NT2/D1 (cell line): ENCODE data around the gene ALDH1B1.

Source experiments
- DNase-seq: peaks from one replicate; pipeline ENCODE4 v3.0.0-alpha.2; 2011; ENCODE audit warnings: low read depth, low spot score
- H3K27me3 ChIP-seq: 2 replicates; pipeline ENCODE4 v1.6.0; 2011; ENCODE audit warnings: mild to moderate bottlenecking; ENCODE audit not compliant: insufficient read length, insufficient read depth
- H3K36me3 ChIP-seq: 2 replicates; pipeline ENCODE4 v1.6.1; 2011; ENCODE audit warnings: mild to moderate bottlenecking, low read length, mixed read lengths; ENCODE audit not compliant: insufficient read depth, insufficient read length
- H3K4me1 ChIP-seq: 2 replicates; pipeline ENCODE4 v1.5.1; 2011; ENCODE audit not compliant: insufficient read depth, insufficient read length
- H3K4me3 ChIP-seq: 2 replicates; pipeline ENCODE4 v1.5.1; 2011; ENCODE audit warnings: low read depth; ENCODE audit not compliant: insufficient read length
- H3K9ac ChIP-seq: 2 replicates; pipeline ENCODE4 v1.6.0; 2011; ENCODE audit warnings: low read depth; ENCODE audit not compliant: insufficient read length
- H3K9me3 ChIP-seq: 2 replicates; pipeline ENCODE4 v1.5.1; 2011; ENCODE audit warnings: mild to moderate bottlenecking, low read length; ENCODE audit not compliant: insufficient read depth
- SUZ12 ChIP-seq: IDR thresholded peaks from 2 replicates; pipeline ENCODE4 v1.6.1; 2011; ENCODE audit not compliant: insufficient read length, insufficient read depth; ENCODE audit errors: extremely low read depth
- YY1 ChIP-seq: IDR thresholded peaks from 2 replicates; pipeline ENCODE4 v1.6.1; 2011; ENCODE audit not compliant: insufficient read length, insufficient read depth
- ZNF274 ChIP-seq: IDR thresholded peaks from 2 replicates; pipeline ENCODE4 v1.6.1; 2011; ENCODE audit warnings: mild to moderate bottlenecking, low read depth, low read length

ALDH1B1 gene

GRCh38 chr9:38439291-38439915, 46.9 kb downstream of the ALDH1B1 start:
- H3K9me3 ChIP-seq, result peaks cover 12% of the 10 kb centered on the region; the same call in 1 of the 2 replicates
- TF ChIP-seq ZNF274, result no peak
- TF ChIP-seq YY1, result no peak
- TF ChIP-seq SUZ12, result no peak
- H3K27me3 ChIP-seq, result no peaks in the 10 kb centered on the region
- H3K4me3 ChIP-seq, result no peak overlapping the region
- no peak overlapping the region for H3K9ac ChIP-seq
- DNase-seq, result no peak
- no peaks in the 10 kb centered on the region for H3K36me3 ChIP-seq
- H3K4me1 ChIP-seq, result no peaks in the 10 kb centered on the region

- Histone ChIP-seq H3K4me1 (no peaks in the 10 kb centered on the region), H3K9ac (no peak overlapping the region), H3K9me3 (peaks cover 12% of the 10 kb centered on the region; the same call in 1 of the 2 replicates), H3K4me3 (no peak overlapping the region), H3K36me3 (no peaks in the 10 kb centered on the region), H3K27me3 (no peaks in the 10 kb centered on the region)
- TF ChIP-seq SUZ12, result no peak
- TF ChIP-seq ZNF274, result no peak
- TF ChIP-seq YY1, result no peak
- DNase-seq, result no peak
Observed at GRCh38 chr9:38439916-38440301, 47.4 kb downstream of the ALDH1B1 start.

GRCh38 chr9:38440516-38440915, 48.0 kb downstream of the ALDH1B1 start:
- no peak overlapping the region for H3K9ac ChIP-seq
- no peaks in the 10 kb centered on the region for H3K4me1 ChIP-seq
- no peak overlapping the region for H3K4me3 ChIP-seq
- DNase-seq, result no peak
- H3K36me3 ChIP-seq, result no peaks in the 10 kb centered on the region
- peaks cover 12% of the 10 kb centered on the region; the same call in 1 of the 2 replicates for H3K9me3 ChIP-seq
- H3K27me3 ChIP-seq, result no peaks in the 10 kb centered on the region
- TF ChIP-seq ZNF274, result no peak
- no peak for TF ChIP-seq YY1
- no peak for TF ChIP-seq SUZ12

GRCh38 chr9:38441347-38442085, 49.0 kb downstream of the ALDH1B1 start:
- Histone ChIP-seq H3K9ac (no peak overlapping the region), H3K36me3 (no peaks in the 10 kb centered on the region), H3K4me3 (no peak overlapping the region), H3K9me3 (peaks cover 6% of the 10 kb centered on the region; the same call in 1 of the 2 replicates), H3K27me3 (no peaks in the 10 kb centered on the region), H3K4me1 (no peaks in the 10 kb centered on the region)
- no peak for DNase-seq
- TF ChIP-seq SUZ12, result no peak
- TF ChIP-seq ZNF274, result no peak
- TF ChIP-seq YY1, result no peak

- Histone ChIP-seq H3K9me3 (no peaks in the 10 kb centered on the region), H3K4me1 (no peaks in the 10 kb centered on the region), H3K4me3 (no peak overlapping the region), H3K36me3 (no peaks in the 10 kb centered on the region), H3K27me3 (no peaks in the 10 kb centered on the region), H3K9ac (no peak overlapping the region)
- no peak for DNase-seq
- TF ChIP-seq ZNF274 (no peak), SUZ12 (no peak), YY1 (no peak)
Observed at GRCh38 chr9:38442473-38443096, 50.1 kb downstream of the ALDH1B1 start.

GRCh38 chr9:38443181-38443580, 50.7 kb downstream of the ALDH1B1 start:
- Histone ChIP-seq H3K9ac (no peak overlapping the region), H3K36me3 (no peaks in the 10 kb centered on the region), H3K4me3 (no peak overlapping the region), H3K27me3 (no peaks in the 10 kb centered on the region), H3K4me1 (no peaks in the 10 kb centered on the region), H3K9me3 (no peaks in the 10 kb centered on the region)
- TF ChIP-seq ZNF274 (no peak), SUZ12 (no peak), YY1 (no peak)
- no peak for DNase-seq

GRCh38 chr9:38443597-38443996, 51.1 kb downstream of the ALDH1B1 start:
- H3K9me3 ChIP-seq, result no peaks in the 10 kb centered on the region
- no peaks in the 10 kb centered on the region for H3K36me3 ChIP-seq
- H3K9ac ChIP-seq, result no peak overlapping the region
- no peak for TF ChIP-seq SUZ12
- TF ChIP-seq ZNF274, result no peak
- no peak for TF ChIP-seq YY1
- H3K4me1 ChIP-seq, result no peaks in the 10 kb centered on the region
- H3K27me3 ChIP-seq, result no peaks in the 10 kb centered on the region
- no peak overlapping the region for H3K4me3 ChIP-seq
- DNase-seq, result no peak
